Osteocyte (in vitro differentiated cells): ENCODE data around the gene FADS1. TPM values are rescaled to one million over a fixed set of nuclear protein-coding genes. Genes with fewer than 3 reads are reported as not detected.

Experiments
- DNase-seq: peaks from one replicate; pipeline ENCODE4 v3.0.0; 2021; ENCODE audit warnings: mixed read lengths; ENCODE audit not compliant: unreplicated experiment; ENCODE audit errors: extremely low spot score
- H3K27ac Mint-ChIP-seq: one replicate; pipeline ENCODE4 v1.8.0; 2021; ENCODE audit warnings: mild to moderate bottlenecking, mixed read lengths; ENCODE audit not compliant: unreplicated experiment
- H3K27me3 Mint-ChIP-seq: one replicate; pipeline ENCODE4 v1.8.0; 2021; ENCODE audit warnings: mixed read lengths; ENCODE audit not compliant: unreplicated experiment
- H3K36me3 Mint-ChIP-seq: one replicate; pipeline ENCODE4 v1.8.0; 2021; ENCODE audit warnings: mixed read lengths; ENCODE audit not compliant: unreplicated experiment
- H3K4me1 Mint-ChIP-seq: one replicate; pipeline ENCODE4 v1.8.0; 2021; ENCODE audit warnings: mixed read lengths; ENCODE audit not compliant: unreplicated experiment
- H3K4me3 Mint-ChIP-seq: one replicate; pipeline ENCODE4 v1.8.0; 2021; ENCODE audit warnings: mild to moderate bottlenecking, moderate library complexity, mixed read lengths; ENCODE audit not compliant: unreplicated experiment
- H3K9me3 Mint-ChIP-seq: one replicate; pipeline ENCODE4 v1.8.0; 2021; ENCODE audit warnings: mixed read lengths; ENCODE audit not compliant: unreplicated experiment
- total RNA-seq: library from RNA; stranded (reverse); gene quantifications from 2 replicates; pipeline ENCODE4 v1.2.1, GENCODE V29; 2021
- TF ChIP-seq, protein P1 (sequence below): fragments of 200-600 bp; sonication (generic); IDR thresholded peaks from 2 replicates; pipeline ENCODE4 v1.5.0; 2021; ENCODE audit warnings: antibody characterized with exemption, mild to moderate bottlenecking, moderate library complexity

FADS1 gene
- total RNA-seq, 1 donor from 2014 or later = 76.0 TPM

DNA sequence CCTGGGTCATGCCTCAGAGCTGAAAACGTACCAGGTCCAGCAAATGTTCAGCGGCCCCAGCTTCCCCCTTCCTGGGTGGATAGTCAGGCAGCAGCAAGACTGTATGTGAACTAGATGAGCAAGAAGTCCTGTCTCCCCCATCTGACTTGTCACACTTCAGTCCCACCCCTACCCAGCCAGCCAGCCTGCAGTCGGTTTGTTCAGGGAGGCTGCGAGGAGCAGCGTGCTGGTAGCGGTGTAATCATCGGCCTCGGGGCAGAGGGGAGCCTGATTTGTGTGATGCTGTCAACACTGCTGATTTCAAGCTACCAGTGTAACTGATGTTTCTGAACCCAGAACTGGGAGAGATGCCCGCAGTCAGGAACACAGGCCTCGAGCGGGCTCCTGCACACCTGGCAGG, 34.0 kb downstream of the FADS1 start:
- Mint-ChIP-seq H3K9me3 (no peaks in the 10 kb centered on the region), H3K4me3 (no peak overlapping the region), H3K27me3 (no peaks in the 10 kb centered on the region), H3K36me3 (peaks cover 5% of the 10 kb centered on the region), H3K27ac (no peak overlapping the region), H3K4me1 (peaks cover 12% of the 10 kb centered on the region)
- TF ChIP-seq, protein P1, sequence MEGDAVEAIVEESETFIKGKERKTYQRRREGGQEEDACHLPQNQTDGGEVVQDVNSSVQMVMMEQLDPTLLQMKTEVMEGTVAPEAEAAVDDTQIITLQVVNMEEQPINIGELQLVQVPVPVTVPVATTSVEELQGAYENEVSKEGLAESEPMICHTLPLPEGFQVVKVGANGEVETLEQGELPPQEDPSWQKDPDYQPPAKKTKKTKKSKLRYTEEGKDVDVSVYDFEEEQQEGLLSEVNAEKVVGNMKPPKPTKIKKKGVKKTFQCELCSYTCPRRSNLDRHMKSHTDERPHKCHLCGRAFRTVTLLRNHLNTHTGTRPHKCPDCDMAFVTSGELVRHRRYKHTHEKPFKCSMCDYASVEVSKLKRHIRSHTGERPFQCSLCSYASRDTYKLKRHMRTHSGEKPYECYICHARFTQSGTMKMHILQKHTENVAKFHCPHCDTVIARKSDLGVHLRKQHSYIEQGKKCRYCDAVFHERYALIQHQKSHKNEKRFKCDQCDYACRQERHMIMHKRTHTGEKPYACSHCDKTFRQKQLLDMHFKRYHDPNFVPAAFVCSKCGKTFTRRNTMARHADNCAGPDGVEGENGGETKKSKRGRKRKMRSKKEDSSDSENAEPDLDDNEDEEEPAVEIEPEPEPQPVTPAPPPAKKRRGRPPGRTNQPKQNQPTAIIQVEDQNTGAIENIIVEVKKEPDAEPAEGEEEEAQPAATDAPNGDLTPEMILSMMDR = no peak
- no peak for DNase-seq

DNA sequence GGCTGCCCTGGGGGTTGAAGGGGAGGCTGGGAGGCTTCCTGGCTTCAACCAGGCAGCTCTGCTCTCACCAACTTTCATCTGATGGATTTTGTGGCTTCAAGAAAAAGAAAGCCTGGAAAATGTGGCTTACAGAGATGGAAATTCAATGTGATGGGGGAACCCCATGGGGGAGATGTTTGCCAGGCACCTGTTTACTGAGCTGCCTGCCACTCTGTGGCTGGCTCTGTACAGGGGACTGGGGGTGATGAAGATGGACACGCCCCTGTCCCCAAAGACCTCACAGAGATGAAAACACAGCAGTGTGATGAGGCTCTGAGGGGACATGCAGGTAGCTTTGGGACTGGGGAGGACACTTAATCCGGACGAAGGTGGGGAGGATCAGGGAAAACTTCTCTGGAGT, 34.5 kb downstream of the FADS1 start:
- Mint-ChIP-seq H3K9me3 (no peaks in the 10 kb centered on the region), H3K4me1 (peaks cover 12% of the 10 kb centered on the region), H3K27ac (no peak overlapping the region), H3K36me3 (peaks cover 5% of the 10 kb centered on the region), H3K4me3 (no peak overlapping the region), H3K27me3 (no peaks in the 10 kb centered on the region)
- no peak for DNase-seq
- TF ChIP-seq, protein P1 = no peak

DNA sequence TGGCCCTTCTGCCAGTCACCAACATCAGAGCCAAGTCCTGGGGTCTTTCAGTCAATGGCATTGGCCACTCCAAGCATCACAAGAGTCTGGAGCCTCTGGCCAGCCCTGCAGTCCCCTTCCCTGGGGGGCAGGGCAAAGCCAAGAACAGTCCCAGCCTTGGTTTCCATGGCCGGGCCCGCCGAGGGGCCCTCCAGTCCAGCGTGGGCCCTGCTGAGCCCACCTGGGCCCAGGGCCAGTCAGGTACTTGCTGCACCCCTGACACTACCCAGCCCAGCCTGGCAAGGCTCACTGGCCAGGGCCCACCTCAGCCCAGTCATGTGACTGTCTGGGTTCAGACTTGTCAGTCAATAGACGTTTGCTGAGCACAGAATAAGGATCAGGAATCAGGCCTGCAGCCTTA, 35.2 kb downstream of the FADS1 start:
- no peak for DNase-seq
- TF ChIP-seq, protein P1 = no peak
- H3K36me3 Mint-ChIP-seq = peaks cover 5% of the 10 kb centered on the region
- no peak overlapping the region for H3K4me3 Mint-ChIP-seq
- H3K4me1 Mint-ChIP-seq = peaks cover 12% of the 10 kb centered on the region
- no peaks in the 10 kb centered on the region for H3K27me3 Mint-ChIP-seq
- no peak overlapping the region for H3K27ac Mint-ChIP-seq
- H3K9me3 Mint-ChIP-seq = no peaks in the 10 kb centered on the region

DNA sequence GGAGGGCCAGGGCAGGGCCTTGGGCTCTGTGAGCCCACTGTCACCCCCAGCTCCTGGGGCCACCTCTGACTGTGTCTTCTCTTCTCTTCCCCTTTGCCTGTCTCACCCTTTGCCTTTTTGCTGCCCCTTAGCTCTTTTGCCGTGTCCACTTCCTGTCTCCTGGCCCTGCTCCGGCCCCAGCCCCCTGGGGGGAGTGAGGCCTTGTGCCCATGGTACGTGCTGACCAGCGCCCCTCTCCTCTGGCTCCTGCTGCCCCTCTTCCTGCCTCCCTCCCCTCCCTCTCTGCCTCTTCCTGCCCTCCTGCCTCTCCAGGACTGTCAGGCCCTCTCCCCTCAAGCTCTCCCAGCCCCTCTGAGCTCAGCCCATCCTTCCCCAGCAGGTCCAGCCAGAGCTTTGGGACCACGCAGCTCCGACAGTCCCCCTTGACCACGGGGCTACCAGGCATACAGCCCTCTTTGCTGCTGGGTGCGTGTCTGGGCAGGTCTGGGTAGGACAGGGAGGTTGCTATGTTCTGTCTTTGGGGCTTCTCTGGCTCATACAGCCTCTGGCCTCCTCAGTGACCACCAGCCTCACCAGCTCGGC, 36.1 kb downstream of the FADS1 start:
- Mint-ChIP-seq H3K27ac (no peak overlapping the region), H3K4me1 (peaks cover 12% of the 10 kb centered on the region), H3K36me3 (peaks cover 5% of the 10 kb centered on the region), H3K27me3 (no peaks in the 10 kb centered on the region), H3K9me3 (no peaks in the 10 kb centered on the region), H3K4me3 (no peak overlapping the region)
- TF ChIP-seq, protein P1 = no peak
- DNase-seq = no peak

DNA sequence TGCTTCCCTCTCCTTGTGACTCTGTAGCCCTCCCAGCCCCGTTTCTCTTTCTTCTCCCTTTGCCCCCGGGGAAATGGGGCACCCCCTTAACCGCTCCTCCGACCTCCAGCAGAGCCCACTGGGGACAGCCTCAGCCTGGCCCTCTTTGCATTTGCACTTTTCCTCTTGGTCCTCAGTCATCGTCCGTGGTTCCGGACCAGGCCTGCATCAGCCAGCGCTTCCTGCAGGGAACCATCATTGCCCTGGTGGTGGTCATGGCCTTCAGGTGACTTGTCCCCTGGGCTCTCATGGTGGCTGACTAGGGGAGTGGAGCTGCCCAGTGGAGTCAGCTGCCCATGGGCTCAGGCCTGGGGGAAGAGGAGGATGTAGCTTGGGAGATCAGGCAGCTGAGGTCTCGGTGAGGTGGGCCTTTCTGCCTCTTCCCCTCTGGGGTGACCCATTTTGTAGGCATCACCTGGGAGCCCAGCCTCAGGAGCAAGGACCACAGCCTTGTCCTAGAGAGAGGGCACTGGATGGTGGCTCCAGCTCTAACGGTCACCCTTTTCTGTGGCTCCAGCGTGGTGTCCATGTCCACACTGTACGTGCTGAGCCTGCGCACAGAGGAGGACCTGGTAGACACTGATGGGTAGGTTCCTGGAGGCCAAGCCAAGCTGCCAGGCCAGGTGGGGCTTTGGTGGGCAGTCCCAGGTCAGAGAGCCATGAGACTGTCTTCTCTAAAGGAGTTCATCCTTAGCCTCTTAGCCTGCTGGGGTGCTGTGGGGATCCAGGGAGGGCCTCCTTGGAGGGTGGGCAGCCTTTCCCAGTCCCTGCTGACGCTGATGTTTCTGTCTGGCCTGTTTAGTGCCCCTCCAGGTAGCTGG, 36.9 kb downstream of the FADS1 start:
- H3K4me1 Mint-ChIP-seq = peaks cover 11% of the 10 kb centered on the region
- no peaks in the 10 kb centered on the region for H3K9me3 Mint-ChIP-seq
- TF ChIP-seq, protein P1 = no peak
- peaks cover 4% of the 10 kb centered on the region for H3K36me3 Mint-ChIP-seq
- H3K4me3 Mint-ChIP-seq = no peak overlapping the region
- H3K27me3 Mint-ChIP-seq = no peaks in the 10 kb centered on the region
- DNase-seq = no peak
- H3K27ac Mint-ChIP-seq = no peak overlapping the region
